HepG2 (cell line): ENCODE data around the gene CASS4. TPM values are rescaled to one million over a fixed set of nuclear protein-coding genes. Genes with fewer than 3 reads are reported as not detected.

Experiments used
- ATAC-seq: fragments of 200-7000 bp; cut with Tn5 transposase; 3 replicates; pipeline ENCODE4 v1.9.1; 2020; ENCODE audit warnings: mild to moderate bottlenecking, moderate library complexity
- BruUV-seq: library from RNA; stranded (reverse); fragments of 400-500 nt; replicated peaks from 2 replicates; lab custom pipeline; 2021; lab: Mats Ljungman, UMichigan
- CTCF ChIA-PET: fragments of 300-600 bp; formaldehyde crosslinking; extraction: SDS; loops from one replicate; lab custom pipeline; 2021; ENCODE audit warnings: low total read pairs, inconsistent platforms, low intra/inter-chr PET ratio; lab: Yijun Ruan, JAX
- POLR2A ChIA-PET: fragments of 350-600 bp; sonication (Branson Sonifier 250); formaldehyde crosslinking; loops from one replicate; lab custom pipeline; 2020; ENCODE audit warnings: antibody characterized with exemption, inconsistent platforms; lab: Yijun Ruan, JAX
- DNase-seq: peaks from one replicate; pipeline ENCODE4 v3.0.0-alpha.2; 2015; ENCODE audit warnings: low spot score
- FAIRE-seq: peaks from 3 replicates; lab custom pipeline; 2011; peaks lifted over from hg19 to GRCh38; lab: Jason Lieb, UNC
- H2AFZ ChIP-seq: one replicate; pipeline ENCODE4 v1.6.1; 2011; ENCODE audit warnings: low read length, inconsistent platforms
- H3K27ac ChIP-seq: fragments of 300-600 bp; 3 replicates; pipeline ENCODE4 v1.8.0; 2011; ENCODE audit warnings: mixed run types, mild to moderate bottlenecking, mixed read lengths, low read length, inconsistent platforms; ENCODE audit not compliant: insufficient read depth; ENCODE audit errors: extremely low read length
- H3K27me3 ChIP-seq, 2 experiments: fragments of 200-600 bp in 1 of 2; 2 replicates in 1 of 2; 3 replicates in 1 of 2; pipeline versions ENCODE4 v1.6.0 to v1.8.0; 2011; ENCODE audit warnings: low read length in 2 of 2, mild to moderate bottlenecking in 2 of 2, moderate library complexity in 2 of 2, inconsistent platforms in 1 of 2; ENCODE audit not compliant: insufficient read depth in 2 of 2, control insufficient read depth in 1 of 2
- H3K36me3 ChIP-seq, 2 experiments: fragments of 200-600 bp in 1 of 2; replicated peaks in 1 of 2; 2 replicates in 1 of 2; 3 replicates in 1 of 2; pipeline versions ENCODE4 v1.5.1 to v1.8.0; 2011; ENCODE audit warnings: low read length in 2 of 2, inconsistent platforms in 1 of 2; ENCODE audit not compliant: insufficient read depth in 2 of 2, control insufficient read depth in 1 of 2
- H3K4me1 ChIP-seq: 2 replicates; pipeline ENCODE4 v1.5.1; 2012; ENCODE audit warnings: low read length, inconsistent platforms; ENCODE audit not compliant: insufficient read depth
- H3K4me2 ChIP-seq: 2 replicates; pipeline ENCODE4 v1.6.0; 2011; ENCODE audit warnings: low read depth, low read length, inconsistent platforms
- H3K4me3 ChIP-seq, 3 experiments: fragments of 200-600 bp in 1 of 3; sonication (generic), shearing (Covaris generic) in 1 of 3; replicated peaks in 1 of 3; 2 replicates each; pipeline ENCODE4 v1.5.1; 2011 to 2016; ENCODE audit warnings: low read length in 3 of 3, inconsistent platforms in 2 of 3, low read depth in 2 of 3, mild to moderate bottlenecking in 2 of 3, control low read depth in 1 of 3, mixed read lengths in 1 of 3; ENCODE audit not compliant: insufficient read depth in 1 of 3
- H3K79me2 ChIP-seq: one replicate; pipeline ENCODE4 v1.6.1; 2011; ENCODE audit warnings: low read length, inconsistent platforms; ENCODE audit not compliant: insufficient read depth
- H3K9ac ChIP-seq: 2 replicates; pipeline ENCODE4 v1.6.0; 2011; ENCODE audit warnings: mild to moderate bottlenecking, low read depth, low read length, inconsistent platforms; ENCODE audit not compliant: insufficient read depth
- H3K9me3 ChIP-seq: 2 replicates; pipeline ENCODE4 v1.5.1; 2012; ENCODE audit warnings: mild to moderate bottlenecking, low read length
- H4K20me1 ChIP-seq: 2 replicates; pipeline ENCODE4 v1.6.0; 2011; ENCODE audit warnings: inconsistent platforms, mild to moderate bottlenecking, low read length, moderate library complexity; ENCODE audit not compliant: insufficient read depth
- MIER2 ChIP-seq: IDR thresholded peaks from 2 replicates; pipeline ENCODE4 v1.6.1; 2016; ENCODE audit warnings: missing biosample characterization, missing genetic modification reagents
- MTF2 ChIP-seq: sonication (generic); formaldehyde crosslinking; IDR thresholded peaks from 2 replicates; pipeline ENCODE4 v1.5.0; 2020; ENCODE audit warnings: missing genetic modification reagents, borderline replicate concordance
- NR2C2 ChIP-seq: sonication (generic); formaldehyde crosslinking; IDR thresholded peaks from 2 replicates; pipeline ENCODE4 v1.4.0; 2020; ENCODE audit warnings: missing genetic modification reagents, mild to moderate bottlenecking, moderate library complexity, borderline replicate concordance
- SYNCRIP ChIP-seq: fragments of 200-400 bp; formaldehyde crosslinking; IDR thresholded peaks from 2 replicates; pipeline ENCODE4 v1.6.1; 2018; ENCODE audit warnings: mild to moderate bottlenecking, low read depth, low read length; ENCODE audit not compliant: insufficient read depth
- ZMYM3 ChIP-seq: sonication (generic); formaldehyde crosslinking; IDR thresholded peaks from 2 replicates; pipeline ENCODE4 v1.5.1; 2020; ENCODE audit warnings: mild to moderate bottlenecking, missing genetic modification reagents
- ZNF121 ChIP-seq: sonication (generic); formaldehyde crosslinking; IDR thresholded peaks from 2 replicates; pipeline ENCODE4 v1.5.0; 2020; ENCODE audit warnings: mild to moderate bottlenecking, missing genetic modification reagents
- ZNF614 ChIP-seq: IDR thresholded peaks from 2 replicates; pipeline ENCODE4 v1.6.1; 2018; ENCODE audit warnings: missing biosample characterization, missing genetic modification reagents, inconsistent platforms, borderline replicate concordance
- ZNF747 ChIP-seq: sonication (generic); formaldehyde crosslinking; IDR thresholded peaks from 2 replicates; pipeline ENCODE4 v1.8.1; 2023; ENCODE audit warnings: missing genetic modification reagents, mild to moderate bottlenecking, borderline replicate concordance
- WGBS: methylation state at CpG from one replicate; pipeline ENCODE4 v1.1.6; 2017; ENCODE audit warnings: low lambda C conversion rate; 5-methylcytosine and 5-hydroxymethylcytosine counted together
- in situ Hi-C: cut with HindIII; loops from 2 replicates; pipeline ENCODE4 v1.10.0; 2017; ENCODE audit warnings: low pct_unique_long_range_greater_than_20kb; ENCODE audit not compliant: extremely low pct_ligation_motif_present
- intact Hi-C: fragments of 100-400 bp; cut with micrococcal nuclease; formaldehyde crosslinking; loops from one replicate; pipeline ENCODE4 v1.10.0; 2022; ENCODE audit not compliant: unreplicated experiment
- polyA plus RNA-seq, 8 experiments: library from polyadenylated mRNA; depleted of rRNA in 3 of 8; stranded (reverse) in 7 of 8; unstranded in 1 of 8; fragments of >200 nt; fragmentation: Illumina TruSeq in 4 of 8; extraction: Trizol in 4 of 8; gene quantifications; 2 replicates each; pipeline versions ENCODE4 v1.2.1 to v1.2.3, GENCODE V29; 2011 to 2016; ENCODE audit warnings: low read depth in 4 of 8, missing spikeins in 1 of 8, mixed read lengths in 1 of 8; ENCODE audit not compliant: insufficient read depth in 1 of 8
- total RNA-seq, 5 experiments: library from RNA; depleted of rRNA; stranded (reverse); fragments of >200 nt; fragmentation: Illumina TruSeq; extraction: Trizol; gene quantifications; 2 replicates each; pipeline ENCODE4 v1.2.3, GENCODE V29; 2016; ENCODE audit warnings: low read depth in 1 of 5
- TF ChIP-seq, protein P1 (sequence below): sonication (generic); formaldehyde crosslinking; conservative IDR thresholded peaks from 2 replicates; pipeline ENCODE4 v1.4.0; 2020; ENCODE audit warnings: missing genetic modification reagents
- TF ChIP-seq, protein P2 (sequence below): sonication (generic); formaldehyde crosslinking; IDR thresholded peaks from 2 replicates; pipeline ENCODE4 v1.8.0; 2022; ENCODE audit warnings: missing genetic modification reagents, low read depth, mild to moderate bottlenecking, borderline replicate concordance
- TF ChIP-seq, protein P3 (sequence below): sonication (generic); formaldehyde crosslinking; IDR thresholded peaks from 2 replicates; pipeline ENCODE4 v1.5.0; 2020; ENCODE audit warnings: mild to moderate bottlenecking, missing genetic modification reagents, moderate library complexity

CASS4 gene
- total and polyA plus RNA-seq, 2 of the 13 experiments (the other 11 are each of a cell fraction or from before 2014, with no cell fraction given) = 0.17 to 0.49 TPM

DNA sequence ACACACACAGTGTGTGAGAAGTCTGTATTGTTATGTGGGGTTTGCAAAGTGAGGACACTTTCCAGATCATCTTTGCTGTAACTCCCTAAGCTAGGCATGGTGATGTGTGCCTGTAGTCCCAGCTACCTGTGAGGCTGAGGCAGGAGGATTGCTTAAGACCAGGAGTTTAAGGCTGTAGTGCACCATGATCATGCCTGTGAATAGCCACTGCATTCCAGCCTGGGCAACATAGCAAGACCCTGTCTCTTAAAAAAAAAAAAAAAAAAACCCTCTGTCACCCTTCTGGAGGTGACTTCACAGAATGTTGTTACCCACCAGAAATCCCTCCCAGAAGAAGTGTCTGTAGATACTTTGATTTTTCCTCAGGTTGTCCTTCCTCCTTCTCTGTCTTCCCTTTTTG lies 14.9 kb downstream of the CASS4 start:
- POLR2A ChIA-PET = no interaction called here
- DNase-seq (no peak), ATAC-seq (no peak), FAIRE-seq (peak; percentile 34)
- H3K36me3 ChIP-seq = no peaks in the 10 kb centered on the region
- TF ChIP-seq ZNF121 (CRISPR knock-in tag) = peak; percentile 61; the same call in 1 of the 2 replicates
- TF ChIP-seq, protein P1, sequence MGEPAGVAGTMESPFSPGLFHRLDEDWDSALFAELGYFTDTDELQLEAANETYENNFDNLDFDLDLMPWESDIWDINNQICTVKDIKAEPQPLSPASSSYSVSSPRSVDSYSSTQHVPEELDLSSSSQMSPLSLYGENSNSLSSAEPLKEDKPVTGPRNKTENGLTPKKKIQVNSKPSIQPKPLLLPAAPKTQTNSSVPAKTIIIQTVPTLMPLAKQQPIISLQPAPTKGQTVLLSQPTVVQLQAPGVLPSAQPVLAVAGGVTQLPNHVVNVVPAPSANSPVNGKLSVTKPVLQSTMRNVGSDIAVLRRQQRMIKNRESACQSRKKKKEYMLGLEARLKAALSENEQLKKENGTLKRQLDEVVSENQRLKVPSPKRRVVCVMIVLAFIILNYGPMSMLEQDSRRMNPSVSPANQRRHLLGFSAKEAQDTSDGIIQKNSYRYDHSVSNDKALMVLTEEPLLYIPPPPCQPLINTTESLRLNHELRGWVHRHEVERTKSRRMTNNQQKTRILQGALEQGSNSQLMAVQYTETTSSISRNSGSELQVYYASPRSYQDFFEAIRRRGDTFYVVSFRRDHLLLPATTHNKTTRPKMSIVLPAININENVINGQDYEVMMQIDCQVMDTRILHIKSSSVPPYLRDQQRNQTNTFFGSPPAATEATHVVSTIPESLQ (CRISPR knock-in tag) = no peak
- no peak overlapping the region for H3K9ac ChIP-seq
- peaks cover 25% of the 10 kb centered on the region for H3K4me1 ChIP-seq
- no peak overlapping the region for H3K27ac ChIP-seq
- no peaks in the 10 kb centered on the region for H3K9me3 ChIP-seq
- no peak overlapping the region for H3K4me3 ChIP-seq
- H3K79me2 ChIP-seq = no peaks in the 10 kb centered on the region
- intact Hi-C loops (no loop called here), in situ Hi-C loops (no loop called here)
- H3K4me2 ChIP-seq = no peak overlapping the region
- no peaks in the 10 kb centered on the region for H3K27me3 ChIP-seq
- H2AFZ ChIP-seq = no peak overlapping the region
- no peaks in the 10 kb centered on the region for H4K20me1 ChIP-seq
- BruUV-seq = no TSS peak
- CTCF ChIA-PET = no interaction called here

DNA sequence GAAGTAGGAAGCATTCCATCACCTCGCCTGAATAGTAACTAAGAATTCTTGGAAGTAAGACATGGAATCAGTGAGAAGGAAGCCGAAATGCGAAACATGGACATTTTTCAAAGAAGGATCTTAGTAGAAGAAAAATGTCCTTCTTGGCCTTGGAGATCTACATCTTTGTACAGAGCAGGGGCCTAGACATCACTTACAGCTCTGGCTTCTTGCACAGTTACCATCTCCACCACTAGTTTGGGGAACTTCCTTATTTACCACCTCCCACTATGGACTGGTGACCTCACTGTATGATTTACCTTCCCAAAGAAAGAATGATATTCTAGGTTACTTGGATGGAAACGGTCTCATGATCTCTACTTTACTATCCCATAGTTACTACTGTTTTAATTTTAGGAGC lies 15.7 kb downstream of the CASS4 start:
- ChIA-PET POLR2A (no interaction called here), CTCF (no interaction called here)
- H3K36me3 ChIP-seq = no peaks in the 10 kb centered on the region
- FAIRE-seq (no peak), ATAC-seq (no peak), DNase-seq (no peak)
- H3K27ac ChIP-seq = no peak overlapping the region
- no peak overlapping the region for H3K4me3 ChIP-seq
- in situ Hi-C loops (no loop called here), intact Hi-C loops (no loop called here)
- no peaks in the 10 kb centered on the region for H3K27me3 ChIP-seq
- no peaks in the 10 kb centered on the region for H3K79me2 ChIP-seq
- no peaks in the 10 kb centered on the region for H3K9me3 ChIP-seq
- H2AFZ ChIP-seq = no peak overlapping the region
- WGBS = 62% methylated on average over 4 of the region's 4 CpGs
- no TSS peak for BruUV-seq
- peaks cover 17% of the 10 kb centered on the region for H3K4me1 ChIP-seq
- no peaks in the 10 kb centered on the region for H4K20me1 ChIP-seq
- H3K9ac ChIP-seq = no peak overlapping the region
- no peak overlapping the region for H3K4me2 ChIP-seq
- TF ChIP-seq, protein P2, sequence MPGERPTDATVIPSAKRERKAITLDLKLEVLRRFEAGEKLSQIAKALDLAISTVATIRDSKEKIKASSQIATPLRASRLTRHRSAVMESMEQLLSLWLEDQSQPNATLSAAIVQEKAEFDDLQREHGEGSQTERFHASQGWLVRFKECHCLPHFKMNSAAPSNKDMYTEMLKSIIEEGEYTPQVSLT = no peak
- TF ChIP-seq ZNF614 (CRISPR knock-in tag) (no peak), MIER2 (CRISPR knock-in tag) (no peak), SYNCRIP (no peak), MTF2 (CRISPR knock-in tag) (no peak), ZNF747 (CRISPR knock-in tag) (no peak), ZMYM3 (CRISPR knock-in tag) (no peak), NR2C2 (CRISPR knock-in tag) (no peak)
- TF ChIP-seq, protein P3, sequence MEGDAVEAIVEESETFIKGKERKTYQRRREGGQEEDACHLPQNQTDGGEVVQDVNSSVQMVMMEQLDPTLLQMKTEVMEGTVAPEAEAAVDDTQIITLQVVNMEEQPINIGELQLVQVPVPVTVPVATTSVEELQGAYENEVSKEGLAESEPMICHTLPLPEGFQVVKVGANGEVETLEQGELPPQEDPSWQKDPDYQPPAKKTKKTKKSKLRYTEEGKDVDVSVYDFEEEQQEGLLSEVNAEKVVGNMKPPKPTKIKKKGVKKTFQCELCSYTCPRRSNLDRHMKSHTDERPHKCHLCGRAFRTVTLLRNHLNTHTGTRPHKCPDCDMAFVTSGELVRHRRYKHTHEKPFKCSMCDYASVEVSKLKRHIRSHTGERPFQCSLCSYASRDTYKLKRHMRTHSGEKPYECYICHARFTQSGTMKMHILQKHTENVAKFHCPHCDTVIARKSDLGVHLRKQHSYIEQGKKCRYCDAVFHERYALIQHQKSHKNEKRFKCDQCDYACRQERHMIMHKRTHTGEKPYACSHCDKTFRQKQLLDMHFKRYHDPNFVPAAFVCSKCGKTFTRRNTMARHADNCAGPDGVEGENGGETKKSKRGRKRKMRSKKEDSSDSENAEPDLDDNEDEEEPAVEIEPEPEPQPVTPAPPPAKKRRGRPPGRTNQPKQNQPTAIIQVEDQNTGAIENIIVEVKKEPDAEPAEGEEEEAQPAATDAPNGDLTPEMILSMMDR (CRISPR knock-in tag) = no peak
